Measurements from ENCODE around the gene DLGAP4. TPM values are rescaled to one million over a fixed set of nuclear protein-coding genes. Genes with fewer than 3 reads are reported as not detected.

DLGAP4 gene
- total RNA-seq, 1 donor from 2014 or later, result 113 TPM

GRCh38 chr20:36538026-36538722, 232.0 kb downstream of the DLGAP4 start:
- no peak for ATAC-seq
- no peak for DNase-seq (ENCODE audit: low spot score)
- intact Hi-C loops (cut with DNase I), result no loop called here

GRCh38 chr20:36540551-36541211, 234.5 kb downstream of the DLGAP4 start:
- no peak for ATAC-seq
- DNase-seq (ENCODE audit: low spot score), result peak; percentile 73

GRCh38 chr20:36541227-36541767, 235.2 kb downstream of the DLGAP4 start, which contains the start of gene MYL9:
Gene MYL9, plus strand, starts transcription at chr20:36541519. Its CDS starts 3,366 bp downstream, at chr20:36544885.
- intact Hi-C loops (cut with DNase I), result no loop called here
- DNase-seq (ENCODE audit: low spot score) (peak; percentile 96), ATAC-seq (peak; percentile 85)

More at GRCh38 chr20:36540551-36541211, 234.5 kb downstream of the DLGAP4 start:
- intact Hi-C loops (cut with DNase I), result no loop called here

GRCh38 chr20:36541768-36542488, 235.8 kb downstream of the DLGAP4 start:
- ATAC-seq, result peak; percentile 74
- intact Hi-C loops (cut with DNase I), result no loop called here
- DNase-seq (ENCODE audit: low spot score), result peak; percentile 81

GRCh38 chr20:36542516-36543183, 236.5 kb downstream of the DLGAP4 start:
- ATAC-seq, result peak; percentile 1
- no peak for DNase-seq (ENCODE audit: low spot score)
- intact Hi-C loops (cut with DNase I), result no loop called here

DNA sequence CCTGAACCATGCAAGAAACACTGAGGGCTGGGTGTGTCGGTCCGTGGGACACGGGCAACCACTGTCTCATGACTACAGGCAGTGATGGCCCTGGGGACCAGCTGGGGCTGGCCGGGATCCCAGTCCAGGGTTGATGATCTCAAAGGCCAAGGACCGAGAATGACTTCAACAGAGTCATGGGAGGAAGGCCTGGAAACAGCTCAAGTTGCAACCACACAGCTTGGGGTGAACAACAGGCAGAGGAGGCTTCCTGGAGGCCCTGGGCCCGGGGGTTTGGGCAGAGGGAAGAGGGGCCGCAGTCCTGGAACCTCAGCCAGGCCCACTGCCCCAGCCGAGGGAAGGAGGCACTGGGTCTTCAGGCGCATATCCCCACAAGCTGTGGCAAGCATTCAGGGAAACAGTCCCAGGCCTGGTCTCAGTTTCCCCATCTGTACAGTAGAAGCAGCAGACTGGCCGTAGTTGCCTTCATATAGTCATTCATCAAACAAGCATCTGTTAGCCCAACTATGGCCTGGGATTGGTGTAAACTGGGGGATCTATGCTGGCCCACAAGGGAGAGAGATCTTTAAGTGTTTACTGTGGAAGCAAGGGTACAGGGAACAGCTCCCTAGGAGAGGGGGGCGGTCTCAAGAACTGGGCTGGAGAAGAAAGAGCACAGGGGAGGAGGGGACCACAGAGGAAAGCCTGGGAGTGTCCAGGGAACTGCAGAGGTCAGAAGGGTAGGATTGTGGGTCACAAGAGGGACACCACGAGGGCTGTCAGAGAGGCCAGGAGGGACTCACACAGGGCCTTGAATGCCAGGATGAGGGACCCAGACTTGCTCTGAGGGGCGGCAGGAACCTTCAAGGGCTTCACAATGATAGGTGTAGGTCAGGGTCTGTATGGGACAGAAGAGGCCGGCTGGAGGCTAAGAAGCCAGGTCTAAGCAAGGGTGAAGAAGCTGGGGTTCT, 237.3 kb downstream of the DLGAP4 start:
- DNase-seq (ENCODE audit: low spot score) (peak; percentile 92), ATAC-seq (peak; percentile 84)
- intact Hi-C loops (cut with DNase I), result no loop called here

DNA sequence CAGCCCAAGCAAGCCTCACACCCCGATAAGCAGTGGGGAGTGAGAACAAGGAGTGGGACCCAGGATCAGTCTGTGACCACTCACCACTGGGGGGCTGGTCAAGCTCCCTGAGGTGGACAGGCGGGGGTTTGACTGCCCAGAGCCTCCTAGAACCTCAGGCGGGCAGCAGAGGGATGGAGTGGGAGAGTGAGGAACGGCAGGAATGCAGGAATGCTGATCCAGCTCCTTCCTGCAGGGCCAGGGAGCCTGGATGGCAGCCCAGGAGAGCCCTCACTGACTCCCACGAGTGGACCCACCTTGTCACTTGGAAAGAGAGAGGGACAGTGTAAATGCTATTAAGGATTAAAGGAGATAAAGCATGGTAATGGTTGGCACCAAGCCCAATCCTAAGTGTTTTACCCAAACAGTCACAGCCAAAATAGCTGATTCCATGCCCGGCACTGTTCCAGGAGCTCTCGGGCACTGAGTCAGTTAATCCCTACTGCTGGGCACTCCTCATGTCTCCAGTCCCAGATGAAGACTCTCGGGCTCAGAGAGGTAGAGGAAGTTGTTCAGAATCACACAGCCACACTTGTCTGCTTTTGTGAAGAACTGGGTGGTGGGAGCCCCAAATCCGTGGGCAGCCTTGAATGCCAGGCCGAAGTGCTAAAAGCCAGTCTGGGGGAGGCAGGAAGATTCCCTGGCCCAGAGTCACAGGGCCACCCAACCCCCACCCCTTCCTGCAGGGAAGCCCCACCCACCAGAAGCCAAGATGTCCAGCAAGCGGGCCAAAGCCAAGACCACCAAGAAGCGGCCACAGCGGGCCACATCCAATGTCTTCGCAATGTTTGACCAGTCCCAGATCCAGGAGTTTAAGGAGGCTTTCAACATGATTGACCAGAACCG, 238.2 kb downstream of the DLGAP4 start:
- no peak for ATAC-seq
- peak; percentile 70 for DNase-seq (ENCODE audit: low spot score)
- intact Hi-C loops (cut with DNase I), result no loop called here

DNA sequence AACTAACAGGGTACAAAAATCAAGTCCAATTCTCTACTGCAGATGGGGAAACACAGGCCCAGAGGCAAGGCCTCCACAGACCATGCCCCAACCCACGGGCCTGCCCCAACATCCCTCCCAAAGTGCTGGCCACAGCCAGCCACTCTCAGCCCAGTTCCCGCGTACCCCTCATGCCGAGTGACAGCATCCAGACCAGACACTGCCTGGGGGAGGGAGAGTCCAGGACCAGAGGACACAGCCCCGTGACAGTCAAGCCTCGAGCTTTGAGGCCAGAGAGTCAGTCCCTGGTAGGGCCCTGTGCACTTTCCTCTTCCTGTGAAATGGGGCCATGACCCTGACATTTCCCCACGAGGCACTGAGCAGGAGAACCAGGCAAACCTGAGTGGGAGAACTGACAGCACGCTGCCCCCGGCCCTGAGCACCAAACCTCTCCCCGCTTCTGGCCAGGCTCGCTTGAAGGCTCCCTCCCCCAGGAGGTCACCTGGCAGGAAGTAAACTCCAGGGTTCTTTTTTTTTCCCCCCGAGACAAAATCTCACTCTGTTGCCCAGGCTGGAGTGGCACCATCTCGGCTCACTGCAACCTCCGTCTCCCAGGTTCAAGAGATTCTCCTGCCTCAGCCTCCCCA, 240.1 kb downstream of the DLGAP4 start:
- ATAC-seq (no peak), DNase-seq (ENCODE audit: low spot score) (no peak)
- intact Hi-C loops (cut with DNase I), result no loop called here

DNA sequence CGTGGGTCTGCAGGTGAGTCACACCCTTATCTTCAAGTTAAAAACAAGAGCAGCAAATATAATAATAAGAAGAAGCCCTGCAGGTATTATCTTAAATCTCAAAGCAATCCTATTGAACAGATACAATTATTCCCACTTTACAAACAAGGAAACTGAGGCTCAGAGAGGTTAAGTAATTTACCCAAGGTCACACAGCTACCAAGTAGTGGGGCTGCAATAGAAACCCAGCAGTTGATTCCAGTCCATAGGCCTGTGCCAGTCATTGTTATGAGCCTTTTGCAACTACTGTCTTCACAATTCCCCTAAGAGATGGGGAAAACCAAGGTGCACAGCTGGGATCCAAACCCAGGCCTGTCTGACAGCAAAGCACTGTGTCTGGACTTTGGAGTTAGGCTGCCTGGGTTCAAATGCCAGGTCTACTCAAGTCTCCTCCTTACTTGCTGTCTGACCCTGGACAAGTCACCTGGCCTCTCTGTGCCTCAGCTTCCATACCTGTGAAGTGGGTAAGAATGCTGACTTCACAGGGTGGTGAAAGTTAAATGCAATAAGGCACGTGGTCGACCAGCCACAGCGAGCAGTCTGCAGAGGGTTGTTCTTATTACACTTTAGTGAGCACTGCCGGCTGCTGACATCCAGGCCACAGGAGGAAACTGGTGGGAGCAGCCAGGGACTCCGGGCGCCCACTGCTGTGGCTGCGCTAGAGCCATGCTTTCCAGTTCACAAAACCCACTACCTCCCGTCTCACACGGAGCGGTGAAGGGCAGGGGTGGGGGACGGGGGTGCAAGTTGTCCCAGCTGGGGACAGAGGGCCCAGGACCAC, 241.3 kb downstream of the DLGAP4 start:
- DNase-seq (ENCODE audit: low spot score) (no peak), ATAC-seq (no peak)
- intact Hi-C loops (cut with DNase I), result no loop called here

DNA sequence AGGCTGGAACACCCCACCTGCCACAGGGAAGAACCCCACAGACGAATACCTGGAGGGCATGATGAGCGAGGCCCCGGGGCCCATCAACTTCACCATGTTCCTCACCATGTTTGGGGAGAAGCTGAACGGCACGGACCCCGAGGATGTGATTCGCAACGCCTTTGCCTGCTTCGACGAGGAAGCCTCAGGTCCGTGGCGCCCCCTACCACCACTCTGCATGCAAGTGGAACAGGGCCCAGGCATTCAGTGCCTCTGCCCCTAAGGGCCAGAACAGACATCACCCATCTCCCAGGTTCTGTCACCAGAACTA, 241.8 kb downstream of the DLGAP4 start:
- DNase-seq (ENCODE audit: low spot score) (no peak), ATAC-seq (no peak)
- intact Hi-C loops (cut with DNase I), result no loop called here

- ATAC-seq (peak; percentile 6), DNase-seq (ENCODE audit: low spot score) (no peak)
- intact Hi-C loops (cut with DNase I), result no loop called here
These were observed 242.8 kb downstream of the DLGAP4 start for GRCh38 chr20:36548704-36549627.

DNA sequence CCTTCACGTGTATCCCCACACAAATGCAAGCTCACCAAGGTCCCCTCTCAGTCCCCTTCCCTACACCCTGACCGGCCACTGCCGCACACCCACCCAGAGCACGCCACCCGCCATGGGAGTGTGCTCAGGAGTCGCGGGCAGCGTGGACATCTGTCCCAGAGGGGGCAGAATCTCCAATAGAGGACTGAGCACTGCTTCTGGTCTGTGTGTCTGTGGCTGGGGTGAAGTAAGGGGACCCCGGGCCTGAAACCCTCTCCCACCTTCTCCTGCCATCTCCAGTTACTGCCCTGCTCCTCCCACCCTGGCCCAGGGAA, 243.4 kb downstream of the DLGAP4 start:
- DNase-seq (ENCODE audit: low spot score) (no peak), ATAC-seq (peak; percentile 23)
- intact Hi-C loops (cut with DNase I), result no loop called here

- DNase-seq (ENCODE audit: low spot score) (no peak), ATAC-seq (peak; percentile 29)
- intact Hi-C loops (cut with DNase I), result no loop called here
These were observed 244.0 kb downstream of the DLGAP4 start for GRCh38 chr20:36549942-36550789.

DNA sequence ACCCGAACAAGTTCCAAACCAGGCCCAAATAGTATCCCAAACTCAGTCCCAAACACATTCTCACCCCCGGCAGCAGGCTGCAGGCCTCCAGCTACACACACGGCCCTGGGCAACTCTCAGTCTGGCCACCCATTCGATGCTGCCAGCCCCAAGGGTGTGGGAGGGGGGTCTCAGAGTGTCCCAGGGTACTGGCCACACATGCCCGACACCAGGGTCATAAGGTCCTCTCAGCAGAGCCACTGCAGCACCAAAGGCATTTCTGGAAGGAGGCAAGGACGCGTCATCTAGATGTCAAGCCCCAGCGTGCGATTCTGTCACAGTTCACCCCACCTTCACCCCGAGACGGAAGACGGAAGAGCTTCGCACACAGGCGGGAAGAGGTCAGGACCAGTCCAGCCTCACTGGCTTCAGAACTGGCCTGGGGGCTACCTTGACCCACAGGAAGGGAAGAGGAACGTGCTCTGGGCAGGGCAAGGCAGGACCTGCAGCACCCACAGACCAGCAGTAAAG, 244.7 kb downstream of the DLGAP4 start:
- ATAC-seq, result peak; percentile 34
- no peak for DNase-seq (ENCODE audit: low spot score)
- intact Hi-C loops (cut with DNase I), result no loop called here

Measured in sciatic nerve (tissue), 2 donors.